OCI-LY7 (cell line): ENCODE results near the gene PCA3. TPM values are rescaled to one million over a fixed set of nuclear protein-coding genes. Genes with fewer than 3 reads are reported as not detected.

Experiments used
- BruUV-seq: library from RNA; stranded (reverse); fragments of 400-500 nt; replicated peaks from 2 replicates; lab custom pipeline; 2021; lab: Mats Ljungman, UMichigan
- CTCF ChIA-PET: fragments of 300-600 bp; sonication (Branson Sonifier 250); formaldehyde crosslinking; loops from one replicate; lab custom pipeline; 2022; ENCODE audit warnings: antibody characterized with exemption; ENCODE audit not compliant: unreplicated experiment; lab: Charles Lee
- POLR2A ChIA-PET: fragments of 300-600 bp; sonication (Branson Sonifier 250); formaldehyde crosslinking; loops from one replicate; lab custom pipeline; 2022; ENCODE audit warnings: antibody characterized with exemption; lab: Charles Lee
- DNase-seq: peaks from one replicate; pipeline ENCODE4 v3.0.0-alpha.2; 2015; ENCODE audit warnings: low spot score
- H2AFZ ChIP-seq: fragments of 200-600 bp; sonication (generic), shearing (Covaris generic); 2 replicates; pipeline ENCODE4 v1.6.1; 2014; ENCODE audit warnings: mild to moderate bottlenecking, antibody characterized with exemption, low read length, moderate library complexity
- H3K27ac ChIP-seq: fragments of 200-600 bp; sonication (generic); 2 replicates; pipeline ENCODE4 v1.5.1; 2014; ENCODE audit warnings: mixed run types, low read depth, mild to moderate bottlenecking, moderate library complexity, low read length, inconsistent platforms; ENCODE audit not compliant: poor library complexity, severe bottlenecking
- H3K36me3 ChIP-seq: fragments of 200-600 bp; sonication (generic); 2 replicates; pipeline ENCODE4 v1.6.1; 2014; ENCODE audit warnings: mild to moderate bottlenecking, antibody characterized with exemption, low read length, moderate library complexity, mixed read lengths; ENCODE audit not compliant: insufficient read depth
- H3K4me1 ChIP-seq: fragments of 200-600 bp; sonication (generic); 2 replicates; pipeline ENCODE4 v1.5.1; 2014; ENCODE audit warnings: mild to moderate bottlenecking, low read length; ENCODE audit not compliant: insufficient read depth, poor library complexity, severe bottlenecking
- H3K4me2 ChIP-seq: fragments of 200-600 bp; sonication (generic); 2 replicates; pipeline ENCODE4 v1.6.1; 2014; ENCODE audit warnings: mild to moderate bottlenecking, low read length
- H3K4me3 ChIP-seq: fragments of 200-600 bp; sonication (generic); 2 replicates; pipeline ENCODE4 v1.5.1; 2014; ENCODE audit warnings: mild to moderate bottlenecking, low read depth, low read length; ENCODE audit not compliant: poor library complexity, severe bottlenecking
- H3K79me2 ChIP-seq: fragments of 200-600 bp; sonication (generic); 2 replicates; pipeline ENCODE4 v1.6.1; 2016; ENCODE audit warnings: low read depth, mild to moderate bottlenecking, low read length, moderate library complexity, mixed read lengths; ENCODE audit not compliant: insufficient read depth
- H3K9me2 ChIP-seq: fragments of 200-600 bp; sonication (generic); 2 replicates; pipeline ENCODE4 v1.6.1; 2016; ENCODE audit warnings: mild to moderate bottlenecking, low read length, mixed read lengths; ENCODE audit not compliant: insufficient read depth
- H3K9me3 ChIP-seq: fragments of 200-600 bp; sonication (generic); 2 replicates; pipeline ENCODE4 v1.6.1; 2014; ENCODE audit warnings: mild to moderate bottlenecking, mixed run types, low read length, mixed read lengths
- H4K20me1 ChIP-seq: fragments of 200-600 bp; sonication (generic); 2 replicates; pipeline ENCODE4 v1.6.1; 2014; ENCODE audit warnings: mild to moderate bottlenecking, antibody characterized with exemption, low read length, moderate library complexity, mixed read lengths; ENCODE audit not compliant: insufficient read depth
- EZH2phosphoT487 ChIP-seq: fragments of 200-600 bp; sonication (generic); IDR thresholded peaks from 2 replicates; pipeline ENCODE4 v1.6.1; 2018; ENCODE audit warnings: low read depth, borderline replicate concordance, mild to moderate bottlenecking, mixed run types, antibody characterized with exemption, low read length, moderate library complexity, mixed read lengths
- intact Hi-C: fragments of 100-400 bp; cut with micrococcal nuclease; formaldehyde crosslinking; loops from one replicate; pipeline ENCODE4 v1.10.0; 2022; ENCODE audit not compliant: unreplicated experiment
- total RNA-seq, 2 experiments: library from RNA; depleted of rRNA in 1 of 2; stranded (reverse); fragments of >200 nt in 1 of 2; shearing (Covaris generic) in 1 of 2; gene quantifications; 2 replicates each; pipeline ENCODE4 v1.2.3, GENCODE V29; 2014 to 2022
- TF ChIP-seq, protein P1 (sequence below): fragments of 200-600 bp; sonication (generic); conservative IDR thresholded peaks from 2 replicates; pipeline ENCODE4 v1.5.1; 2014; ENCODE audit warnings: mild to moderate bottlenecking, antibody characterized with exemption, low read length, moderate library complexity, mixed read lengths

Gene PCA3
- total RNA-seq, 2 experiments from 2014 or later: not detected

- intact Hi-C loops: loop anchor here (2.0 kb wide), 1 partner anchor 36 kb away; no protein-coding TSS in a partner anchor
- BruUV-seq: no TSS peak
- ChIA-PET CTCF (no interaction called here), POLR2A (interaction anchor here (0.7 to 0.8 kb wide), 2 partner anchors 212 to 314 kb away, joined by 3 read pairs; no protein-coding TSS in a partner anchor)
- no peak overlapping the region for H3K27ac ChIP-seq
- no peaks in the 10 kb centered on the region for H4K20me1 ChIP-seq
- H3K4me2 ChIP-seq: no peak overlapping the region
- H3K79me2 ChIP-seq: no peaks in the 10 kb centered on the region
- no peaks in the 10 kb centered on the region for H3K9me2 ChIP-seq
- TF ChIP-seq, protein P1, sequence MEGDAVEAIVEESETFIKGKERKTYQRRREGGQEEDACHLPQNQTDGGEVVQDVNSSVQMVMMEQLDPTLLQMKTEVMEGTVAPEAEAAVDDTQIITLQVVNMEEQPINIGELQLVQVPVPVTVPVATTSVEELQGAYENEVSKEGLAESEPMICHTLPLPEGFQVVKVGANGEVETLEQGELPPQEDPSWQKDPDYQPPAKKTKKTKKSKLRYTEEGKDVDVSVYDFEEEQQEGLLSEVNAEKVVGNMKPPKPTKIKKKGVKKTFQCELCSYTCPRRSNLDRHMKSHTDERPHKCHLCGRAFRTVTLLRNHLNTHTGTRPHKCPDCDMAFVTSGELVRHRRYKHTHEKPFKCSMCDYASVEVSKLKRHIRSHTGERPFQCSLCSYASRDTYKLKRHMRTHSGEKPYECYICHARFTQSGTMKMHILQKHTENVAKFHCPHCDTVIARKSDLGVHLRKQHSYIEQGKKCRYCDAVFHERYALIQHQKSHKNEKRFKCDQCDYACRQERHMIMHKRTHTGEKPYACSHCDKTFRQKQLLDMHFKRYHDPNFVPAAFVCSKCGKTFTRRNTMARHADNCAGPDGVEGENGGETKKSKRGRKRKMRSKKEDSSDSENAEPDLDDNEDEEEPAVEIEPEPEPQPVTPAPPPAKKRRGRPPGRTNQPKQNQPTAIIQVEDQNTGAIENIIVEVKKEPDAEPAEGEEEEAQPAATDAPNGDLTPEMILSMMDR: no peak
- TF ChIP-seq EZH2phosphoT487: no peak
- H3K36me3 ChIP-seq: no peaks in the 10 kb centered on the region
- no peaks in the 10 kb centered on the region for H3K9me3 ChIP-seq
- H3K4me1 ChIP-seq: no peaks in the 10 kb centered on the region
- DNase-seq: no peak
- no peak overlapping the region for H2AFZ ChIP-seq
- H3K4me3 ChIP-seq: no peak overlapping the region
Observed at GRCh38 chr9:76772686-76773445, 8.6 kb downstream of the PCA3 start.

- no TSS peak for BruUV-seq
- CTCF ChIA-PET: interaction anchor here (0.6 kb wide), 1 partner anchor 758 kb away, joined by 4 read pairs; no protein-coding TSS in a partner anchor
- Histone ChIP-seq H3K4me3 (no peak overlapping the region), H3K4me1 (no peaks in the 10 kb centered on the region), H3K79me2 (no peaks in the 10 kb centered on the region), H3K4me2 (no peak overlapping the region), H3K9me2 (no peaks in the 10 kb centered on the region), H4K20me1 (no peaks in the 10 kb centered on the region), H2AFZ (no peak overlapping the region), H3K36me3 (no peaks in the 10 kb centered on the region), H3K9me3 (no peaks in the 10 kb centered on the region), H3K27ac (no peak overlapping the region)
- POLR2A ChIA-PET: interaction anchor here (0.6 to 0.7 kb wide), 2 partner anchors 19 to 29 kb away, joined by 3 to 4 read pairs; no protein-coding TSS in a partner anchor
- intact Hi-C loops: no loop called here
- DNase-seq: no peak
- TF ChIP-seq, protein P1: no peak
- TF ChIP-seq EZH2phosphoT487: no peak
Observed at GRCh38 chr9:76784881-76785280, 20.6 kb downstream of the PCA3 start.

GRCh38 chr9:76785501-76785900 is 21.3 kb downstream of the PCA3 start:
- no peaks in the 10 kb centered on the region for H3K9me2 ChIP-seq
- no peaks in the 10 kb centered on the region for H3K36me3 ChIP-seq
- TF ChIP-seq EZH2phosphoT487: no peak
- TF ChIP-seq, protein P1: no peak
- ChIA-PET POLR2A (interaction anchor here (1.5 kb wide), 1 partner anchor 9 kb away, joined by 5 read pairs; no protein-coding TSS in a partner anchor), CTCF (interaction anchor here (0.6 kb wide), 1 partner anchor 758 kb away, joined by 4 read pairs; no protein-coding TSS in a partner anchor)
- no peaks in the 10 kb centered on the region for H3K4me1 ChIP-seq
- H3K4me2 ChIP-seq: no peak overlapping the region
- no peaks in the 10 kb centered on the region for H4K20me1 ChIP-seq
- no peaks in the 10 kb centered on the region for H3K79me2 ChIP-seq
- H3K9me3 ChIP-seq: no peaks in the 10 kb centered on the region
- no peak for DNase-seq
- no peak overlapping the region for H3K27ac ChIP-seq
- H2AFZ ChIP-seq: no peak overlapping the region
- H3K4me3 ChIP-seq: no peak overlapping the region
- intact Hi-C loops: no loop called here
- BruUV-seq: no TSS peak
